ENCODE measurements around the gene TBL1Y.
"Not testable (repeated sequence)": the region's sequence is repeated elsewhere in the genome, so short reads cannot be mapped to it uniquely, and the experiment has no call there.

The TBL1Y gene

DNA sequence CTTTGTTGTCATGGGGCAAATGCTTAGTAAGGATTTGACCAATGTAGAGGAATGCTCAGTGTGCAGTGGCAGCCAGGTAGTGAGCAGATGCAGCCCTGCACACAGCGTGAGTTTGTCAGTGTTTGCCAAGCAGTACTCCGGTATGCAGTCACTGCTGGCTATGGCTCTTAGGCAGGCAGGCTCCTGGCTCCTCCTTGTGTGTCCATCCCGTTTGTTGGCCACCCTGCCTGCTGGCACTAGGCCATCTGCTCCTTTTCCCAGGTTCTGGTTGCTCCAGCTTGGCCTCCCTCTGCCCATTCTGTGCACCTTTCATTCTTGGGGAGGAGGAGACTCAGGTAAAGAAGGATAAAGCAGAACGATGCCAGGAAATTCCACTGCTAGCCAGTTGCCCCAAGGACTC lies 106.0 kb downstream of the TBL1Y start:
- H3K4me3 ChIP-seq (ENCODE audit: low read length): no peak overlapping the region
- TF ChIP-seq, protein P1, sequence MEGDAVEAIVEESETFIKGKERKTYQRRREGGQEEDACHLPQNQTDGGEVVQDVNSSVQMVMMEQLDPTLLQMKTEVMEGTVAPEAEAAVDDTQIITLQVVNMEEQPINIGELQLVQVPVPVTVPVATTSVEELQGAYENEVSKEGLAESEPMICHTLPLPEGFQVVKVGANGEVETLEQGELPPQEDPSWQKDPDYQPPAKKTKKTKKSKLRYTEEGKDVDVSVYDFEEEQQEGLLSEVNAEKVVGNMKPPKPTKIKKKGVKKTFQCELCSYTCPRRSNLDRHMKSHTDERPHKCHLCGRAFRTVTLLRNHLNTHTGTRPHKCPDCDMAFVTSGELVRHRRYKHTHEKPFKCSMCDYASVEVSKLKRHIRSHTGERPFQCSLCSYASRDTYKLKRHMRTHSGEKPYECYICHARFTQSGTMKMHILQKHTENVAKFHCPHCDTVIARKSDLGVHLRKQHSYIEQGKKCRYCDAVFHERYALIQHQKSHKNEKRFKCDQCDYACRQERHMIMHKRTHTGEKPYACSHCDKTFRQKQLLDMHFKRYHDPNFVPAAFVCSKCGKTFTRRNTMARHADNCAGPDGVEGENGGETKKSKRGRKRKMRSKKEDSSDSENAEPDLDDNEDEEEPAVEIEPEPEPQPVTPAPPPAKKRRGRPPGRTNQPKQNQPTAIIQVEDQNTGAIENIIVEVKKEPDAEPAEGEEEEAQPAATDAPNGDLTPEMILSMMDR (conservative IDR thresholded peaks at IDR 0.05; ENCODE audit: low read length): no peak
- DNase-seq (ENCODE audit: low read depth): no peak

DNA sequence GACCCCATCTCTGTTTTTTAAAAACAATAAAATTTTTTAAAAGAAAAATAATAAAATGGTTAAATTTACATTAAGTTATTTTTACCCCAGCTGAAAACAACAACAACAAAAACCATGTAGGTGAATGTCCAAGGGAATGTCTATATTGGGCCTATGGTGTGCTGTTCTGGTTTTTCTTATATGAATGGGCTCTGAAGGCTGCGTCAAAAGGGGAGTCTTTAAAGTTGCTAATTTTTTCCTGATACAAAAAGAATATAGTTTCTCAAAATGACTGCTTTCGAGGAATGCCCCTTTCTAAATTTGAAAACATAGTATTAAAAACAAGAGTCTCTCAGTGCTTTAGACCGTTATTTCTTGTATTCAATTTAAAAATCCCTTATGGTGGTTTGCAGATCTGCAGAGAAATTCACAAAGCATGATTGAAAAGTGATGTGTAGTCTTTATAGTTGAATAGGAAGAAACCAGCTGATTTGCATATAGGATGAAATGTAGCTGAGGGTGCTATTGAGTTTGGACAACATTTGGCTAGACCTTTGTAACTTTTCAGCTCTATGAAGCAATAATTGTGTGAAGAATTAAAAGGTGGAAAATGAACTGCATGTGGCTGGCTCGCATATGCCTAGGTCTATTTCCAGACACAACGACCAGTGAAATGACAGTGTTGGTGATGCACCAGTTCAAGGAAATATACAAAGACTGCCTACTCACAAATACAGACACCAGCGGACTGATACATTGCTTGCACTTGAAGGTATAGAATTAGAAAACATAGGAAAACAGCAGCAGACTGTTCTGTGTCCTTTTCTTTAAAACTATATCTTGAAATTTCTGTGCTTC lies 107.0 kb downstream of the TBL1Y start:
- H3K4me3 ChIP-seq (ENCODE audit: low read length): no peak overlapping the region
- no peak for DNase-seq (ENCODE audit: low read depth)
- TF ChIP-seq, protein P1 (conservative IDR thresholded peaks at IDR 0.05; ENCODE audit: low read length): no peak

DNA sequence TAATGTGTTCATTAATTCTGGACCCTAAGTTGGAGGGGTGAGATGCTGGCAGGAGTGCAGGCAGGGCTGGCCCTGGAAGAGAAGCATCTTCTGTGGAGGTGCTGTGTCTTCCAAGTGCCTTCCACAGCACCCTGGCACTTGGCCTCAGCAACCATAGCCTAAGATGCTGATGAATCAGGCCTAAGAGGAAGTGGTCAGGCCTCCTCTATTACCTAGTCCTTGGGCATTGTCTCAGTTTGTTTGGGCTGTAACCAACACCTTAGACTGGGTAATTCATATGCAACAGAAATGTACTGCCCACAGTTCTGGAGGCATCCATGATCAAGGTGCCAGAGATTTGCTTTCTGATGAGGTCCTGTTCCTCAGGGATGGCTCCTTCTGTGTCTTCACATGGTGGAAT lies 128.5 kb downstream of the TBL1Y start:
- no peak for DNase-seq (ENCODE audit: low read depth)
- no peak overlapping the region for H3K4me3 ChIP-seq (ENCODE audit: low read length)
- TF ChIP-seq, protein P1 (conservative IDR thresholded peaks at IDR 0.05; ENCODE audit: low read length): no peak

DNA sequence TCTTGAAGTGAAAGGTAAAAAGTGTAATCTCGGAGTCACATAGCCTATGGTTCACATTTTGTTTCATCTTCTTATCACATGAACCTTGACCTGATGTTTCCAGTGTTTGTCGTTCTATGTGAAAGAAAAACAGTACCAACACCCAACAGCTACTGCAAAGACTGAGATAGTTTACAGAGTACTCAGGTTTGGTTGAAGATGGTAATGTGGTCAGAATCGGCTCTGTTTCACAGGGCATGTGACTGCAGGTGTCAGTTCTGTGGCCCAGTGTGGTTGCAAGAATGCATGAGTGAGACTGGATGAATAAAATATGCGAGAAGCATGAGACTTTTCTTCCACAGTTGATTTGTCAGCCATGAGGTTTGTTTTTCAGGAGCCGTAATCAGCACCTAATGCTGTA lies 130.2 kb downstream of the TBL1Y start:
- TF ChIP-seq, protein P1 (conservative IDR thresholded peaks at IDR 0.05; ENCODE audit: low read length): no peak
- H3K4me3 ChIP-seq (ENCODE audit: low read length): no peak overlapping the region
- no peak for DNase-seq (ENCODE audit: low read depth)

DNA sequence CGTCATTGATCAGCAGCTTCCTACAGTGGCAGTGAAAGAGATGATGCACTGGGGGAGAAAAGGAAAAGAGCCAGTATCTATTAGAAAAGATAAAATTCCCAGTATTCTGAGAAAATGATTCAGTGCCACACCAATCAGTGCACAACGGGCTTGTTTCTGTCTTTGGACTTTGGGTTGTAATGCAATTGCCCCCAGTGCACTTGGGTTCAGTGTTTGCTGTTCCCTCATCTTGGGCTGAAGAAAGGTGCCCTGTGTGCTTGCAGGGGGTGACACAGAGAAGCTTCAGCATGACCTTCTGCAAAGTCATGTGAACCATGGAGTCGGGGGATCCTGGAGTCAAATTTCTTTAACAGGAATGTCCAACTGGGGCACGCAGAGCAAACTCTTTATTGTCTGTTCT lies 131.5 kb downstream of the TBL1Y start:
- TF ChIP-seq, protein P1 (conservative IDR thresholded peaks at IDR 0.05; ENCODE audit: low read length): no peak
- no peak for DNase-seq (ENCODE audit: low read depth)
- H3K4me3 ChIP-seq (ENCODE audit: low read length): no peak overlapping the region

DNA sequence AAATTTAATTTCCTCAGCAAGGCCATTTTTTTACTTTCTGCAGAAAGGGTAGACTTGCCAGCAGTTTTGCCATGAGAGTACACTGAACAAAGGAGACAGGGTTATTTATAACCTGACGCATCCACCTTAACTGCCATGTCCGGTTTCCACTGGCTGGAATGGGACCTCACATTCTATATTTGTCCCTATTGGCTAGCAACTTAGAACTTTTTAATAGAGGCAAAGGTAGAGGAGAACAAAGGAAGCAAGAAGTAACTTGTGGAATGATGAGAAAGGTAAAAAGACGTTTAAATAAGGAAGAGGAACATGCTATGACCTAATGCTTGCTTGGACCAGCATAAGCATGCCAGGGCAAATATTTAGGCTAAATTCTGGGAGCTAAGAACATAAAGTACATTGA lies 142.0 kb downstream of the TBL1Y start:
- not testable (repeated sequence) for H3K4me3 ChIP-seq (ENCODE audit: low read length); DNase-seq (ENCODE audit: low read depth)

DNA sequence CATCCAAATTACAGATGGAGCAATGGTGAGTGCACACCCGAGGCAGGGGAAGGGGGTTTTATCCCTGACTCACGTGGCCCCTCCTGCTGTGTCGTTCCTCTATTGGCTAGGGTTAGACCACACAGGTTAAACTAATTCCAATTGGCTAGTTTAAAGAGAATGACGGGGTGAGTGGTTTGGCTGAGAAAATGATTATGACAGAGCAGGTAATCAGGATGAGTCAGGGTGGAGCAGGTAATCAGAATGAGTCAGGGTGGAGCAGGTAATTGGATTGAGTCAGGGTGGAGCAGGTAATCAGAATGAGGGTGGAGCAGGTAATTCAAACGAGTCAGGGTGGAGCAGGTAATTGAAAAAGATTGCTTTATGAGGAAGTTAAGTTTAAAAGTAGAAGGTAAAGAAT lies 146.4 kb downstream of the TBL1Y start:
- H3K4me3 ChIP-seq (ENCODE audit: low read length): no peak overlapping the region
- DNase-seq (ENCODE audit: low read depth): no peak
- TF ChIP-seq, protein P1 (conservative IDR thresholded peaks at IDR 0.05; ENCODE audit: low read length): no peak
